GM23248 (cell line): Measurements from ENCODE around the gene DCUN1D5. TPM values are rescaled to one million over a fixed set of nuclear protein-coding genes. Genes with fewer than 3 reads are reported as not detected.

Experiments
- DNase-seq: peaks from one replicate; pipeline ENCODE4 v3.0.0-alpha.2; 2015
- H2AFZ ChIP-seq: fragments of 200-600 bp; sonication (generic); 2 replicates; pipeline ENCODE4 v1.6.1; 2016; ENCODE audit warnings: antibody characterized with exemption
- H3F3A ChIP-seq: fragments of 200-600 bp; sonication (generic); 2 replicates; pipeline ENCODE4 v1.6.1; 2016; ENCODE audit warnings: mild to moderate bottlenecking, antibody characterized with exemption, mixed run types; ENCODE audit not compliant: insufficient read depth
- H3K27ac ChIP-seq: fragments of 200-600 bp; sonication (generic); 2 replicates; pipeline ENCODE4 v1.5.1; 2016; ENCODE audit warnings: mild to moderate bottlenecking
- H3K27me3 ChIP-seq: fragments of 200-600 bp; sonication (generic); replicated peaks from 2 replicates; pipeline ENCODE4 v1.6.1; 2016; ENCODE audit warnings: mild to moderate bottlenecking; ENCODE audit not compliant: insufficient read depth
- H3K36me3 ChIP-seq: fragments of 200-600 bp; sonication (generic); 2 replicates; pipeline ENCODE4 v1.6.1; 2016; ENCODE audit warnings: low read depth, mild to moderate bottlenecking
- H3K4me1 ChIP-seq: fragments of 200-600 bp; sonication (generic); 2 replicates; pipeline ENCODE4 v1.6.1; 2016; ENCODE audit warnings: mild to moderate bottlenecking; ENCODE audit not compliant: insufficient read depth
- H3K4me2 ChIP-seq: fragments of 200-600 bp; sonication (generic); one replicate; pipeline ENCODE4 v1.6.1; 2016; ENCODE audit warnings: mild to moderate bottlenecking; ENCODE audit not compliant: unreplicated experiment
- H3K4me3 ChIP-seq: fragments of 200-600 bp; sonication (generic); 2 replicates; pipeline ENCODE4 v1.5.1; 2016; ENCODE audit warnings: mild to moderate bottlenecking
- H3K79me2 ChIP-seq: fragments of 200-600 bp; sonication (generic); 2 replicates; pipeline ENCODE4 v1.6.1; 2016; ENCODE audit warnings: mild to moderate bottlenecking; ENCODE audit not compliant: insufficient read depth
- H3K9ac ChIP-seq: fragments of 200-600 bp; sonication (generic); 2 replicates; pipeline ENCODE4 v1.6.1; 2016; ENCODE audit warnings: mild to moderate bottlenecking
- H3K9me2 ChIP-seq: fragments of 200-600 bp; sonication (generic); 2 replicates; pipeline ENCODE4 v1.6.1; 2016; ENCODE audit warnings: mixed run types, mild to moderate bottlenecking, moderate library complexity; ENCODE audit not compliant: insufficient read depth
- H3K9me3 ChIP-seq: fragments of 200-600 bp; sonication (generic); one replicate; pipeline ENCODE4 v1.6.1; 2017; ENCODE audit warnings: low read depth
- H4K20me1 ChIP-seq: fragments of 200-600 bp; sonication (generic); 2 replicates; pipeline ENCODE4 v1.6.0; 2016; ENCODE audit not compliant: insufficient read depth
- EZH2 ChIP-seq: fragments of 200-600 bp; sonication (generic); IDR thresholded peaks from 2 replicates; pipeline ENCODE4 v1.6.1; 2018; ENCODE audit warnings: antibody characterized with exemption, mild to moderate bottlenecking; ENCODE audit not compliant: insufficient read depth, poor library complexity, severe bottlenecking
- EZH2phosphoT487 ChIP-seq: fragments of 200-600 bp; sonication (generic); IDR thresholded peaks from 2 replicates; pipeline ENCODE4 v1.6.1; 2018; ENCODE audit warnings: antibody characterized with exemption, moderate library complexity, mild to moderate bottlenecking, low read depth; ENCODE audit not compliant: insufficient read depth
- WGBS, 2 experiments: methylation state at CpG; one replicate each; pipeline ENCODE4 v1.1.6; 2015 to 2017; ENCODE audit warnings: low lambda C conversion rate in 2 of 2, low coverage in 1 of 2; ENCODE audit errors: missing lambda C conversion rate in 2 of 2; 5-methylcytosine and 5-hydroxymethylcytosine counted together
- in situ Hi-C: fragments of 300-500 bp; cut with MboI; formaldehyde crosslinking; loops from 2 replicates; pipeline ENCODE4 v1.15.0; 2020
- polyA plus RNA-seq: library from polyadenylated mRNA; unstranded; fragments of >200 nt; fragmentation: Nextera tagmentation; extraction: Ambion mirVana; gene quantifications from 2 replicates; pipeline ENCODE4 v1.2.1, GENCODE V29; 2016
- total RNA-seq: library from RNA; depleted of rRNA; stranded (reverse); fragments of >200 nt; shearing (Covaris generic); gene quantifications from 2 replicates; pipeline ENCODE4 v1.2.3, GENCODE V29; 2014; rRNA removed

Gene DCUN1D5
- total RNA-seq (76.0 and 87.6 TPM in 2 replicates), polyA plus RNA-seq (73.5 and 80.1 TPM in 2 replicates)

GRCh38 chr11:103091801-103092524 lies at the start of gene DCUN1D5:
DCUN1D5 (minus strand) TSS chr11:103092160; CDS start chr11:103091872, 288 bp downstream.
- TF ChIP-seq EZH2 (no peak), EZH2phosphoT487 (no peak)
- peaks cover 34% of the 10 kb centered on the region for H3K4me1 ChIP-seq
- H3K36me3 ChIP-seq = peaks cover 7% of the 10 kb centered on the region; the same call in 1 of the 2 replicates
- H3K9ac ChIP-seq = peak within 1 kb of the TSS; percentile 99
- in situ Hi-C loops = no loop called here
- DNase-seq = peak; percentile 98
- H3K9me3 ChIP-seq = no peaks in the 10 kb centered on the region
- H3K27ac ChIP-seq = peak within 1 kb of the TSS; percentile 89
- peaks cover 4% of the 10 kb centered on the region; the same call in 1 of the 2 replicates for H3F3A ChIP-seq
- no peaks in the 10 kb centered on the region for H3K9me2 ChIP-seq
- H3K4me3 ChIP-seq = peak within 1 kb of the TSS; percentile 96
- no peaks in the 10 kb centered on the region for H3K27me3 ChIP-seq
- peak within 1 kb of the TSS; percentile 94 for H2AFZ ChIP-seq
- peak within 1 kb of the TSS; percentile 99 for H3K4me2 ChIP-seq
- 0 to 1% methylated on average over 46 to 54 of the region's 54 CpGs for WGBS, 2 experiments
- no peaks in the 10 kb centered on the region; the same call in 1 of the 2 replicates for H4K20me1 ChIP-seq
- H3K79me2 ChIP-seq = peaks cover 50% of the 10 kb centered on the region

GRCh38 chr11:103125462-103125861 lies 33.5 kb upstream of the DCUN1D5 start:
- no peak for TF ChIP-seq EZH2
- no peak for TF ChIP-seq EZH2phosphoT487
- Histone ChIP-seq H3K27me3 (no peaks in the 10 kb centered on the region), H3K27ac (no peak overlapping the region), H4K20me1 (no peaks in the 10 kb centered on the region), H3K9me2 (no peaks in the 10 kb centered on the region), H3K79me2 (no peaks in the 10 kb centered on the region), H3K9ac (no peak overlapping the region), H3K36me3 (peaks cover 18% of the 10 kb centered on the region; the same call in 1 of the 2 replicates), H3K4me2 (no peak overlapping the region), H3K4me1 (no peaks in the 10 kb centered on the region), H3F3A (no peaks in the 10 kb centered on the region), H3K9me3 (no peaks in the 10 kb centered on the region), H3K4me3 (no peak overlapping the region), H2AFZ (no peak overlapping the region)
- in situ Hi-C loops = no loop called here
- DNase-seq = no peak

- Histone ChIP-seq H3K27me3 (no peaks in the 10 kb centered on the region), H3K9me3 (no peaks in the 10 kb centered on the region), H3K4me3 (no peak overlapping the region), H4K20me1 (no peaks in the 10 kb centered on the region), H3K79me2 (peaks cover 27% of the 10 kb centered on the region), H3K9ac (no peak overlapping the region), H3K27ac (no peak overlapping the region), H3K9me2 (no peaks in the 10 kb centered on the region), H3K36me3 (peaks cover 13% of the 10 kb centered on the region), H3K4me1 (peaks cover 16% of the 10 kb centered on the region), H3K4me2 (no peak overlapping the region), H3F3A (peaks cover 5% of the 10 kb centered on the region; the same call in 1 of the 2 replicates), H2AFZ (no peak overlapping the region)
- TF ChIP-seq EZH2phosphoT487 (no peak), EZH2 (no peak)
- in situ Hi-C loops = no loop called here
- 88 to 90% methylated on average over 4 of the region's 4 CpGs for WGBS, 2 experiments
- DNase-seq = no peak
These were observed 22.9 kb upstream of the DCUN1D5 start for GRCh38 chr11:103114836-103115235.

- WGBS, 2 experiments = 97 to 100% methylated on average over 1 of the region's 1 CpG
- Histone ChIP-seq H3K9me2 (no peaks in the 10 kb centered on the region), H3K4me2 (peak overlapping the region; percentile 36), H3K4me1 (peaks cover 16% of the 10 kb centered on the region), H3K27me3 (no peaks in the 10 kb centered on the region), H3K79me2 (peaks cover 27% of the 10 kb centered on the region), H4K20me1 (no peaks in the 10 kb centered on the region), H3K36me3 (peaks cover 7% of the 10 kb centered on the region; the same call in 1 of the 2 replicates), H2AFZ (0 out of 2 replicates have a peak overlapping the region, but pooled peaks have one; percentile 2), H3K9ac (0 out of 2 replicates have a peak overlapping the region, but pooled peaks have one; percentile 9), H3K9me3 (no peaks in the 10 kb centered on the region), H3K27ac (no peak overlapping the region), H3F3A (peaks cover 9% of the 10 kb centered on the region), H3K4me3 (no peak overlapping the region)
- in situ Hi-C loops = no loop called here
- no peak for DNase-seq
- TF ChIP-seq EZH2 = no peak
- TF ChIP-seq EZH2phosphoT487 = no peak
These were observed 20.4 kb upstream of the DCUN1D5 start for GRCh38 chr11:103112364-103112763.
